H9 (cell line): ENCODE results near the gene SRPK2. TPM values are rescaled to one million over a fixed set of nuclear protein-coding genes. Genes with fewer than 3 reads are reported as not detected.

ENCODE experiments used
- DNase-seq: peaks from one replicate; pipeline ENCODE4 v3.0.0-alpha.2; 2017
- H2AFZ ChIP-seq: one replicate; pipeline ENCODE4 v1.6.1; 2013; ENCODE audit warnings: mild to moderate bottlenecking, low read length, control low read depth, moderate library complexity
- H2AK5ac ChIP-seq: 2 replicates; pipeline ENCODE4 v1.6.1; 2013; ENCODE audit warnings: low read length, control low read depth, mixed read lengths; ENCODE audit not compliant: insufficient read length
- H2BK120ac ChIP-seq: one replicate; pipeline ENCODE4 v1.6.1; 2013; ENCODE audit warnings: low read depth, mild to moderate bottlenecking, low read length, control low read depth, inconsistent platforms; ENCODE audit not compliant: poor library complexity, severe bottlenecking
- H2BK12ac ChIP-seq: 2 replicates; pipeline ENCODE4 v1.6.1; 2013; ENCODE audit warnings: low read length, control low read depth, mixed read lengths, low read depth; ENCODE audit not compliant: insufficient read length
- H2BK15ac ChIP-seq: 2 replicates; pipeline ENCODE4 v1.6.1; 2013; ENCODE audit warnings: low read depth, low read length, control low read depth
- H2BK20ac ChIP-seq: one replicate; pipeline ENCODE4 v1.6.1; 2013; ENCODE audit warnings: low read depth, mild to moderate bottlenecking, low read length, control low read depth, inconsistent platforms; ENCODE audit not compliant: poor library complexity, severe bottlenecking
- H2BK5ac ChIP-seq: 2 replicates; pipeline ENCODE4 v1.6.1; 2013; ENCODE audit warnings: low read length, control low read depth, mixed read lengths; ENCODE audit not compliant: insufficient read length
- H3K14ac ChIP-seq: 2 replicates; pipeline ENCODE4 v1.6.1; 2013; ENCODE audit warnings: low read length, control low read depth; ENCODE audit not compliant: insufficient read depth
- H3K18ac ChIP-seq: 2 replicates; pipeline ENCODE4 v1.6.1; 2013; ENCODE audit warnings: low read depth, mild to moderate bottlenecking, mixed read lengths, low read length, control low read depth; ENCODE audit not compliant: insufficient read length
- H3K23ac ChIP-seq: 2 replicates; pipeline ENCODE4 v1.6.1; 2013; ENCODE audit warnings: low read length, control low read depth, mixed read lengths, low read depth; ENCODE audit not compliant: insufficient read length
- H3K23me2 ChIP-seq: 2 replicates; pipeline ENCODE4 v1.6.1; 2013; ENCODE audit warnings: low read depth, mild to moderate bottlenecking, mixed read lengths, low read length, control low read depth; ENCODE audit not compliant: insufficient read length, poor library complexity, severe bottlenecking
- H3K27ac ChIP-seq: 2 replicates; pipeline ENCODE4 v1.5.1; 2013; ENCODE audit warnings: low read length, control low read depth, mixed read lengths, low read depth; ENCODE audit not compliant: insufficient read length
- H3K27me3 ChIP-seq: 2 replicates; pipeline ENCODE4 v1.6.1; 2013; ENCODE audit warnings: low read length, control low read depth, inconsistent platforms; ENCODE audit not compliant: insufficient read depth
- H3K4ac ChIP-seq: 2 replicates; pipeline ENCODE4 v1.6.1; 2013; ENCODE audit warnings: low read depth, mild to moderate bottlenecking, control low read depth, inconsistent platforms, low read length, moderate library complexity
- H3K4me1 ChIP-seq: 2 replicates; pipeline ENCODE4 v1.6.1; 2013; ENCODE audit warnings: low read length, control low read depth, inconsistent platforms; ENCODE audit not compliant: insufficient read depth
- H3K4me2 ChIP-seq: 2 replicates; pipeline ENCODE4 v1.6.1; 2013; ENCODE audit warnings: low read length, control low read depth, mixed read lengths; ENCODE audit not compliant: insufficient read length, insufficient read depth
- H3K56ac ChIP-seq: 2 replicates; pipeline ENCODE4 v1.6.1; 2013; ENCODE audit warnings: low read depth, mild to moderate bottlenecking, mixed read lengths, low read length, control low read depth; ENCODE audit not compliant: insufficient read length
- H3K79me1 ChIP-seq: 2 replicates; pipeline ENCODE4 v1.6.1; 2013; ENCODE audit warnings: low read depth, mild to moderate bottlenecking, moderate library complexity, low read length, control low read depth, inconsistent platforms; ENCODE audit not compliant: insufficient read depth, poor library complexity, severe bottlenecking
- H3K79me2 ChIP-seq: 2 replicates; pipeline ENCODE4 v1.6.1; 2013; ENCODE audit warnings: low read length, control low read depth, inconsistent platforms; ENCODE audit not compliant: insufficient read depth
- H3K9ac ChIP-seq: 2 replicates; pipeline ENCODE4 v1.6.1; 2013; ENCODE audit warnings: low read length, control low read depth, mixed read lengths; ENCODE audit not compliant: insufficient read length; ENCODE audit errors: extremely low read depth
- H3K9me3 ChIP-seq: one replicate; pipeline ENCODE4 v1.6.1; 2013; ENCODE audit warnings: low read depth, low read length, inconsistent platforms; ENCODE audit not compliant: control insufficient read depth
- H3T11ph ChIP-seq: one replicate; pipeline ENCODE4 v1.6.1; 2013; ENCODE audit warnings: mild to moderate bottlenecking, low read length, control low read depth, inconsistent platforms
- H4K20me1 ChIP-seq: one replicate; pipeline ENCODE4 v1.6.1; 2013; ENCODE audit not compliant: control insufficient read depth, insufficient read length, insufficient read depth
- H4K5ac ChIP-seq: 2 replicates; pipeline ENCODE4 v1.6.1; 2013; ENCODE audit warnings: low read depth, mild to moderate bottlenecking, mixed read lengths, low read length, control low read depth; ENCODE audit not compliant: insufficient read length
- H4K8ac ChIP-seq: replicated peaks from 2 replicates; pipeline ENCODE4 v1.6.1; 2013; ENCODE audit warnings: low read length, control low read depth, mixed read lengths, low read depth; ENCODE audit not compliant: insufficient read length
- H4K91ac ChIP-seq: 2 replicates; pipeline ENCODE4 v1.6.1; 2013; ENCODE audit warnings: low read depth, mild to moderate bottlenecking, moderate library complexity, mixed read lengths, low read length, control low read depth; ENCODE audit not compliant: insufficient read length
- H3K27ac Mint-ChIP-seq, 3 experiments: 2 replicates in 2 of 3; 3 replicates in 1 of 3; pipeline ENCODE4 v1.8.0; 2020 to 2021; ENCODE audit warnings: mixed read lengths in 3 of 3, mild to moderate bottlenecking in 1 of 3, moderate library complexity in 1 of 3
- H3K27me3 Mint-ChIP-seq: 2 replicates; pipeline ENCODE4 v1.8.0; 2021; ENCODE audit warnings: low read depth, mild to moderate bottlenecking, moderate library complexity, mixed read lengths
- H3K36me3 Mint-ChIP-seq, 3 experiments: 2 replicates in 2 of 3; 3 replicates in 1 of 3; pipeline ENCODE4 v1.8.0; 2020 to 2021; ENCODE audit warnings: low read depth in 3 of 3, mixed read lengths in 3 of 3; ENCODE audit not compliant: insufficient read depth in 1 of 3
- H3K4me1 Mint-ChIP-seq, 2 experiments: 2 replicates each; pipeline ENCODE4 v1.8.0; 2020; ENCODE audit warnings: mixed read lengths in 2 of 2
- H3K4me3 Mint-ChIP-seq, 2 experiments: 2 replicates in 1 of 2; 3 replicates in 1 of 2; pipeline ENCODE4 v1.8.0; 2020 to 2021; ENCODE audit warnings: mild to moderate bottlenecking in 2 of 2, mixed read lengths in 2 of 2, moderate library complexity in 1 of 2
- H3K9me3 Mint-ChIP-seq, 2 experiments: 2 replicates in 1 of 2; 3 replicates in 1 of 2; pipeline ENCODE4 v1.8.0; 2020; ENCODE audit warnings: mild to moderate bottlenecking in 2 of 2, mixed read lengths in 2 of 2, moderate library complexity in 1 of 2
- WGBS: extraction: QIAGEN DNeasy Blood & Tissue Kit; methylation state at CpG from one replicate; pipeline ENCODE4 v1.1.7; 2013; ENCODE audit warnings: missing lambda C conversion rate, low lambda C conversion rate, mixed read lengths; ENCODE audit not compliant: insufficient read length; ENCODE audit errors: extremely low coverage; 5-methylcytosine and 5-hydroxymethylcytosine counted together
- total RNA-seq: library from RNA; stranded (reverse); gene quantifications from 2 replicates; pipeline ENCODE4 v1.2.1, GENCODE V29; 2021
- TF ChIP-seq, protein P1 (sequence below): fragments of 200-600 bp; sonication (generic); conservative IDR thresholded peaks from 3 replicates; pipeline ENCODE4 v1.8.0; 2021; ENCODE audit warnings: antibody characterized with exemption, mild to moderate bottlenecking

SRPK2 gene
- total RNA-seq, 1 experiment from 2014 or later = 41.1 TPM

DNA sequence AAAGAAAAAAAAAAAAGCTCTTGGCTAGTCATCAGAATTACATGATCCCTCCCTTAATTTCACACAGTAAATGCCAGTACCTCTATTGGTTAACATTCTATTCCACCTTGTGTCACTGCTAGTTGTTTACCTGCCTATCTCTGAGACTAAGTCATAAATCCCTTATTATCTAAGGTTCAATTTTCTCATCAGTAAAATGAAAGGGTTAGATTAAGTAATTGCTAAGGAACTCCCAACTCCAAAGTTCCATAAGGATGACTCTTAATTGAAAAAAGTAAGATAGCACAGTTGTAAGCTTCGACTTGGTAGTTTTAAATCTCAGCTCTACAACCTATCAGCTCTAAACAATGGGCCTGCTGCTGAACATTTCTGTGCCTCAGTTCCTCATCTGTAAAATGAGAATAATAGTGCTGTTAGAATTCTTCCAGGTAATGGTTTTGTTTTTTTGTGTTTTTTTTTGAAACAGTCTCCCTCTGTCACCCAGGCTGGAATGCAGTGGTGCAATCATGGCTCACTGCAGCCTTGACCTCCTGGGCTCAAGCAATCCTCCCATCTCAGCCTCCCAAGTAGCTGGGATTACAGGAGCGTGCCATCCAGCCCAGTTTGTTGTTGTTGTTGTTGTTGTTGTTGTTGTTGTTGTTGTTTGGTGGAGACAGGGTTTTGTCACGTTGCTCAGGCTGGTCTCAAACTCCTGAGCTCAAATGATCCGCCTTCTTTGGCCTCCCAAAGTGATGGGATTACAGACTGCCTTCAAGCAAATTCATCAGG lies 35.6 kb downstream of the SRPK2 start:
- no peaks in the 10 kb centered on the region for H3K4me1 ChIP-seq
- WGBS = no CpG with 5 or more reads among the region's 4 CpGs
- no peaks in the 10 kb centered on the region; a peak in 1 of 7 replicates for H3K36me3 Mint-ChIP-seq

More for the DNA sequence above, 35.6 kb downstream of the SRPK2 start:
- H2AFZ ChIP-seq = no peak overlapping the region
- no peak overlapping the region for H3K27ac ChIP-seq
- H4K5ac ChIP-seq = no peak overlapping the region
- H3K9ac ChIP-seq = no peak overlapping the region
- no peak overlapping the region for H3K18ac ChIP-seq
- no peak overlapping the region for H2BK15ac ChIP-seq
- no peaks in the 10 kb centered on the region for H3K9me3 ChIP-seq
- Mint-ChIP-seq H3K4me3 (no peak overlapping the region), H3K4me1 (peaks cover 12 to 23% of the 10 kb centered on the region in 2 experiments), H3K9me3 (no peaks in the 10 kb centered on the region), H3K27ac (peak overlapping the region in 1 of 3 experiments; percentile 30; a peak in 3 of 7 replicates), H3K27me3 (no peaks in the 10 kb centered on the region)
- H2BK20ac ChIP-seq = no peak overlapping the region
- H3K79me2 ChIP-seq = peaks cover 10% of the 10 kb centered on the region; the same call in 1 of the 2 replicates
- H2BK120ac ChIP-seq = no peak overlapping the region
- no peak overlapping the region for H3T11ph ChIP-seq
- H3K79me1 ChIP-seq = peaks cover 9% of the 10 kb centered on the region
- H3K4ac ChIP-seq = no peak overlapping the region
- H3K4me2 ChIP-seq = no peak overlapping the region
- peaks cover 4% of the 10 kb centered on the region for H4K20me1 ChIP-seq
- DNase-seq = no peak
- H3K23me2 ChIP-seq = no peaks in the 10 kb centered on the region
- TF ChIP-seq, protein P1, sequence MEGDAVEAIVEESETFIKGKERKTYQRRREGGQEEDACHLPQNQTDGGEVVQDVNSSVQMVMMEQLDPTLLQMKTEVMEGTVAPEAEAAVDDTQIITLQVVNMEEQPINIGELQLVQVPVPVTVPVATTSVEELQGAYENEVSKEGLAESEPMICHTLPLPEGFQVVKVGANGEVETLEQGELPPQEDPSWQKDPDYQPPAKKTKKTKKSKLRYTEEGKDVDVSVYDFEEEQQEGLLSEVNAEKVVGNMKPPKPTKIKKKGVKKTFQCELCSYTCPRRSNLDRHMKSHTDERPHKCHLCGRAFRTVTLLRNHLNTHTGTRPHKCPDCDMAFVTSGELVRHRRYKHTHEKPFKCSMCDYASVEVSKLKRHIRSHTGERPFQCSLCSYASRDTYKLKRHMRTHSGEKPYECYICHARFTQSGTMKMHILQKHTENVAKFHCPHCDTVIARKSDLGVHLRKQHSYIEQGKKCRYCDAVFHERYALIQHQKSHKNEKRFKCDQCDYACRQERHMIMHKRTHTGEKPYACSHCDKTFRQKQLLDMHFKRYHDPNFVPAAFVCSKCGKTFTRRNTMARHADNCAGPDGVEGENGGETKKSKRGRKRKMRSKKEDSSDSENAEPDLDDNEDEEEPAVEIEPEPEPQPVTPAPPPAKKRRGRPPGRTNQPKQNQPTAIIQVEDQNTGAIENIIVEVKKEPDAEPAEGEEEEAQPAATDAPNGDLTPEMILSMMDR = no peak
- no peaks in the 10 kb centered on the region for H3K27me3 ChIP-seq
- no peak overlapping the region for H4K8ac ChIP-seq
- H3K56ac ChIP-seq = no peak overlapping the region
- no peak overlapping the region for H2AK5ac ChIP-seq
- no peak overlapping the region for H4K91ac ChIP-seq
- no peak overlapping the region for H2BK12ac ChIP-seq
- H3K14ac ChIP-seq = no peak overlapping the region
- H3K23ac ChIP-seq = no peak overlapping the region
- H2BK5ac ChIP-seq = no peak overlapping the region
